Activated T-cell treated with anti-CD3 and anti-CD28 coated beads, Interleukin-2, amount 50 U/mL, for 72 hours (primary cell): ENCODE data around the gene PHACTR3. TPM values are rescaled to one million over a fixed set of nuclear protein-coding genes. Genes with fewer than 3 reads are reported as not detected.

ENCODE experiments used
- ATAC-seq, 2 donors: fragments of 150-1000 bp; cut with Tn5 transposase; replicated peaks in 1 of 2; 2 replicates each; pipeline ENCODE4 v1.10.0; 2021; ENCODE audit warnings: moderate library complexity in 2 of 2, mild to moderate bottlenecking in 1 of 2
- DNase-seq, 2 donors: peaks; one replicate each; pipeline ENCODE4 v3.0.0; 2021 to 2022; ENCODE audit warnings: mixed read lengths in 1 of 2
- H3K27ac Mint-ChIP-seq: one replicate; pipeline ENCODE4 v1.8.0; 2022; ENCODE audit warnings: mild to moderate bottlenecking, moderate library complexity, mixed read lengths
- H3K27me3 Mint-ChIP-seq: one replicate; pipeline ENCODE4 v1.8.0; 2022; ENCODE audit warnings: low read depth, mixed read lengths
- H3K36me3 Mint-ChIP-seq, 2 donors: one replicate each; pipeline ENCODE4 v1.8.0; 2022; ENCODE audit warnings: mixed read lengths in 2 of 2, mild to moderate bottlenecking in 1 of 2; ENCODE audit not compliant: insufficient read depth in 2 of 2
- H3K4me1 Mint-ChIP-seq: one replicate; pipeline ENCODE4 v1.8.0; 2022; ENCODE audit warnings: low read depth, mixed read lengths
- H3K4me3 Mint-ChIP-seq, 2 donors: one replicate each; pipeline ENCODE4 v1.8.0; 2022; ENCODE audit warnings: mild to moderate bottlenecking in 2 of 2, mixed read lengths in 2 of 2, moderate library complexity in 2 of 2
- H3K9me3 Mint-ChIP-seq, 2 donors: one replicate each; pipeline ENCODE4 v1.8.0; 2022; ENCODE audit warnings: mixed read lengths in 2 of 2
- total RNA-seq, 2 donors: library from RNA; stranded (reverse); gene quantifications; one replicate each; pipeline ENCODE4 v1.2.3, GENCODE V29; 2022

PHACTR3 gene
- total RNA-seq, 2 donors from 2014 or later: not detected

DNA sequence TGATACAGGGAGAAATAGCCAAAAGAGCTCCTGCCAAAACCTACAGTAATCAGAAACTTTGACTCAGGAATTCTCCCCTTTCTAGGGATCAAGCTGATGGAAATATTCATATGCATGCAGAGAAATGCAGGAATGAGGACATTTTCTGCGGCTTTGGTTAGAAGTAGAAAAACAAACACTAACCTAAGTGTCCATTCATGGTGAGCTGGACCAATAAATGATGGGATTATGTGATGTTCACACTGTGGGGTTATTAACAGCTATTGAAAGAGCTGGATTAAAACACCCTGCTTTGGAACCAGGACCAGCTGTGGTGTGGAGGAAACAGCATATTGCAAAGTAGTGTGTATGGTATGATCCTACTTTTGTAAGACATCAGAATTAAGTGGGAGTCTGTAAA, 186.0 kb downstream of the PHACTR3 start:
- Mint-ChIP-seq H3K4me1 (no peaks in the 10 kb centered on the region), H3K27me3 (peaks cover 18% of the 10 kb centered on the region), H3K27ac (no peak overlapping the region), H3K4me3 (no peak overlapping the region), H3K9me3 (peaks cover 0 to 3% of the 10 kb centered on the region in 2 donors), H3K36me3 (no peaks in the 10 kb centered on the region)
- DNase-seq: no peak
- no peak for ATAC-seq

DNA sequence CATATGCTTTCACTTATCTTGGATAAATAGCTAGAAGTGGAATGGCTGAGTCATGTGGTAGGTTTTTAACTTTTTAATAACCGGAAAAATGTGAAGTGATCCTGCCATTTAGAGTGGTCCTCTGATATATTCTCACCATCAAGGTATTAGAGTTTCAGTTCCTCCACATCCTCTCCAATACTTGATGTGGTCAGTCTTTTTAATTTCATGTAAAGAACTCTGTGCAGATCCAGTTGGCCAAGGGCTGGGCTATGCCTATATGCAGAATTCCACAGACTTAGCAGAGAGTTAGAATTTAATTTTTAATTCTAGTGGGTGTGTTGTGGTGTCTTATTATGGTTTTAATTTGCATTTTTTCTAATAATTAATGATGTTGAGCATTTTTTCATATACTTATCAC, 188.0 kb downstream of the PHACTR3 start:
- Mint-ChIP-seq H3K27ac (no peak overlapping the region), H3K36me3 (peaks cover 0 to 5% of the 10 kb centered on the region in 2 donors), H3K9me3 (peaks cover 4 to 6% of the 10 kb centered on the region in 2 donors), H3K27me3 (peaks cover 10% of the 10 kb centered on the region), H3K4me1 (no peaks in the 10 kb centered on the region), H3K4me3 (no peak overlapping the region)
- DNase-seq (no peak), ATAC-seq (no peak)

DNA sequence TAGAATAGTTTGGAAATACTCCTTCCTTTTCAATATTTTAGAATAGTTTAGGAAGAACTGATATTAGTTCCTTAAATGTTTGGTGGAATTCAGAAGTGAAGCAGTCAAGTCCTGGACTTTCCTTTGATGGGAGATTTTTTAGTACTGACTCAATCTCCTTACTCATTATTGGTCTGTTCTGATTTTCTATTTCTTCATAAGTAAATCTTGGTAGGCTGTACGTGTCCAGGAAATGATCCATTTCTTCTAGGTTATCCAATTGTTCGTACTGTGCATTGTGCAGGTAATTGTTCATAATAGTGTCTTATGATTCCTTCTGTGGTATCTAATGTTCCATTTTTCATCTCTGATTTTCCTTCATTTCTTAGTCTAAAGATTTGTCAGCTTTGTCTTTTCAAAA, 190.2 kb downstream of the PHACTR3 start:
- Mint-ChIP-seq H3K36me3 (peaks cover 0 to 5% of the 10 kb centered on the region in 2 donors), H3K4me3 (no peak overlapping the region), H3K4me1 (no peaks in the 10 kb centered on the region), H3K9me3 (peaks cover 4 to 6% of the 10 kb centered on the region in 2 donors), H3K27ac (no peak overlapping the region), H3K27me3 (peaks cover 11% of the 10 kb centered on the region)
- DNase-seq (no peak), ATAC-seq (no peak)

DNA sequence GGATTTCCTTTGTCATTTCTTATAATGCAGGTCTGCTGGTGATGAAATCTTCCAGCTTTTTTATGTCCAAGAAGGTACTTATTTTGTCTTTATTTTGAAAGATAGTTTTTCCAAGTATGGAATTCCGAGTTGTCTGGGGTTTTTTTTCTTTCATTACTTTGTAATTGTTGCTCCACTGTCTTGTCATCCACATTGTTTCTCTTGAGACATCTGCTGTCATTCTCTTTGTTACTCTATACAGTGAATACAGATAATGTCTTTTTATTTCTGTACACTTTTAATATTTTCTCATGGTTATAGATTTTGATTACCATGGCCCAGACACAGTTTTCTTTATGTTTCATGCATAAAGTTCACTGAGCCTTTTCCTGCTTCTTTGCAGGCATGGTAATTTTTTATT, 196.0 kb downstream of the PHACTR3 start:
- no peak for DNase-seq
- H3K4me1 Mint-ChIP-seq: no peaks in the 10 kb centered on the region
- peaks cover 8 to 13% of the 10 kb centered on the region in 2 donors for H3K9me3 Mint-ChIP-seq
- no peak overlapping the region for H3K4me3 Mint-ChIP-seq
- H3K36me3 Mint-ChIP-seq: peaks cover 6% of the 10 kb centered on the region in 2 donors
- no peak for ATAC-seq
- H3K27ac Mint-ChIP-seq: no peak overlapping the region
- peaks cover 23% of the 10 kb centered on the region for H3K27me3 Mint-ChIP-seq

DNA sequence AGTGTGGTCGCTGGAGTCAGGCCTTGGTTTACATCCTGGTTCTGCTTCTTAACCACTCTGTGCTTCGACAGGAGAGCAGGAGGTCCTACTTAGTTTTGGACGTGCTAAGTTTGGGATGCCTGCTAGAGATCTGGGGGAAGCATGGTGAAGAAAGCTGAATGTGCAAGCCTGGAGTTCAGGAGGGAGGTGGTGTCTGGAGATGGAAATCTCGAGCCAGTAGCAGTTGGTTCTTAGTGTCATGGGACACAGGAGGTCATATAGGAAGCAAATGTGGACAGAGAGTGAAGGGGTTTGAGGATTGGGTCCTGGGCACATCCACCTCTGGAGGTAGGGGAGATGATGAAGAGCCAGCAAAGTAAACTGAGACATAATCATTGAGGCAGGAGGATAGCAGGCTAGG, 197.7 kb downstream of the PHACTR3 start:
- H3K27me3 Mint-ChIP-seq: peaks cover 23% of the 10 kb centered on the region
- DNase-seq (no peak), ATAC-seq (no peak)
- H3K4me1 Mint-ChIP-seq: no peaks in the 10 kb centered on the region
- H3K9me3 Mint-ChIP-seq: peaks cover 4 to 10% of the 10 kb centered on the region in 2 donors
- H3K36me3 Mint-ChIP-seq: peaks cover 4 to 6% of the 10 kb centered on the region in 2 donors
- no peak overlapping the region for H3K27ac Mint-ChIP-seq
- H3K4me3 Mint-ChIP-seq: no peak overlapping the region

DNA sequence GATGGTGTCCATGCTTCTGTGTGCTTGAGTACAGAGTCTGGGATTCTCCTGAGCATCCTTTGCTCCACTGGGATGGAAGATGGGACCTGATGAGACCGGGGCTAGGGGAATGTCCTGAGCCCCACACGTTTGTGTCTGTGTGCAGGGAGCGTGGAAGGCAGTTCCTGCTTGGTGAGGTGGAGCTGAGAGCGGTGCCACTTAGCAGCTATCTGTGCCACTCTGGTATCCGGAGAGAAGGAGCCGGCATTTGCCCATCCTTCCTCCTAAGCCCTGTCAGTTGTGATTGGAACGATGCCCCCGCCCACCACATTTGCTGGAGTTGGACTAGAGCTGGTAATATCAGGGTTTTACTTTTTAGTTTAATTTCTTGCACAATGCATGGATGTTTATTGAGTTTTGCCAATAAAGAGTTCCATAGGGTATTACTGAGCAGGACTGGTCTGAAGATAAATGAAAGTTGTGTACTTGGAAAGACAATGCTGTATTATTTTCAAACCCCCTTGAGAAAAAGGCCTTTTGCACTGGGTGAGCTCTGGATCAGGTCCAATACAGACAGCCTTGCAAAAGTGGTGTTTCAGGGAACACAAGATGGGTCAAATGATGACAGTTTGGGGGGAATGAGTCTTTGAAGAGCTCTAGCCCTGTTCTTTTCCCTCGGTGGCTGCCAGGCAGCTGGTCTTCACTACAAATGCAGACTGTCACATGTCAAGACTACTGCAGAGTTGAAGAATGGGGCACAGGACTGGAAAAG, 198.3 kb downstream of the PHACTR3 start:
- no peak overlapping the region for H3K27ac Mint-ChIP-seq
- peaks cover 1 to 6% of the 10 kb centered on the region in 2 donors for H3K36me3 Mint-ChIP-seq
- H3K27me3 Mint-ChIP-seq: peaks cover 23% of the 10 kb centered on the region
- no peak overlapping the region for H3K4me3 Mint-ChIP-seq
- DNase-seq: no peak
- no peaks in the 10 kb centered on the region for H3K4me1 Mint-ChIP-seq
- peaks cover 4 to 10% of the 10 kb centered on the region in 2 donors for H3K9me3 Mint-ChIP-seq
- ATAC-seq: no peak

DNA sequence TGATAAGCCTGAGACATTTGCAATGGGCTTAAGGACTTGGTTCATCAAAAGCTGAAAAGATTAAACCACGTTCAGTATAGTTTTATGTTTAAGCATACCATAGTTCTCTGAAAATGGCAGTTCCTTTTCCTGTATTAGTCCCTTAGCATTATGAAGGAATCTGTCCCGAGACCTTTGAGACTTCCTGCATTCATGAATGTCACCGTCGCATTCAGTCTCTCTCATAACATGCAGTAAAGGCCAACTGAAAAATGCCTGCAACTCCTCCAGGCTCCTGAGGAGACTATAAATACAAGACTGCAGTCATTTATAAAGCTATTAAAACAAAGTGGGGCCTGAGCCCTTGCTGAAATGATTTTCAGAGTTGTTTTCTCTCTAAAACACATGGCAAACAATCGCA, 200.0 kb downstream of the PHACTR3 start:
- H3K9me3 Mint-ChIP-seq: peaks cover 4 to 10% of the 10 kb centered on the region in 2 donors
- H3K36me3 Mint-ChIP-seq: peaks cover 1 to 6% of the 10 kb centered on the region in 2 donors
- DNase-seq (no peak), ATAC-seq (no peak)
- no peaks in the 10 kb centered on the region for H3K4me1 Mint-ChIP-seq
- H3K27ac Mint-ChIP-seq: no peak overlapping the region
- no peak overlapping the region for H3K4me3 Mint-ChIP-seq
- peaks cover 23% of the 10 kb centered on the region for H3K27me3 Mint-ChIP-seq

DNA sequence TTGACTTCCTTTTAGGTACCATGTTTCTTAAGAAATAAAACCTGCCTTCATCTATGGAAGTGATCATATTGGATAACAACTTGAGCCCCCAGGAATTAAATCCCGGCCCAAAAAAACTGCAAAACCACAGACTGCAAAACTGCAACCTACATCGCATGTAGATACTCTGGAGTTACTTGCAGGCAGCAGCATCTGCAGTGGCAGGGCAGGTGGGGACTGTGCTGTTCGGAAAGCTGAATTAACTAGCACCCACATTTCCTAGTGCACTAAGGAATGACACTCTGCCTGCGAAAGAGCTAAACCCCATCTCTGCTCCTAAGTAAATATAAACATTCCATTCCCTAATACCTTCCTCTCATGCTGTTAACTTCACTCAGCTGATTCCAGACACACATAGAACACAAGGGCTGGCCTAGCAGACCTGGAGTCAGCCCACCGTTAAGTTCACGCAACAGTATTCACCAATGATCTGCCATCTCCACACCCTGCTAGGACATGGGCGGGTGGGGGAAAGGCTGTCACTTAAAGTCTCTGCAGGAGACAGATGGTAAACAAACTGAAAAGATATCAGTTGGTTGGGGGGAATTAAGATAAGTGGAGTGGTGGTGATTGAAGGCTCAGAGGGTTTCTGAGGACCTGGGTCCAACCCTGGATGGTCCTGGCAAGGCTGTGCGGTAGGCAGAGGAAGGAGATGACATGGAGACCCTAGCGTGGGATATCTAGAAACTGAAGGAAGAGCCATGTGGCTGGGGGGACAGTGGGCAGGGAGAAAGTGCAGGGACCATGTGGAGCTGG, 200.7 kb downstream of the PHACTR3 start:
- Mint-ChIP-seq H3K27me3 (peaks cover 17% of the 10 kb centered on the region), H3K4me1 (no peaks in the 10 kb centered on the region), H3K27ac (no peak overlapping the region), H3K9me3 (peaks cover 4 to 7% of the 10 kb centered on the region in 2 donors), H3K36me3 (peaks cover 0 to 4% of the 10 kb centered on the region in 2 donors), H3K4me3 (no peak overlapping the region)
- no peak for DNase-seq
- ATAC-seq: no peak

DNA sequence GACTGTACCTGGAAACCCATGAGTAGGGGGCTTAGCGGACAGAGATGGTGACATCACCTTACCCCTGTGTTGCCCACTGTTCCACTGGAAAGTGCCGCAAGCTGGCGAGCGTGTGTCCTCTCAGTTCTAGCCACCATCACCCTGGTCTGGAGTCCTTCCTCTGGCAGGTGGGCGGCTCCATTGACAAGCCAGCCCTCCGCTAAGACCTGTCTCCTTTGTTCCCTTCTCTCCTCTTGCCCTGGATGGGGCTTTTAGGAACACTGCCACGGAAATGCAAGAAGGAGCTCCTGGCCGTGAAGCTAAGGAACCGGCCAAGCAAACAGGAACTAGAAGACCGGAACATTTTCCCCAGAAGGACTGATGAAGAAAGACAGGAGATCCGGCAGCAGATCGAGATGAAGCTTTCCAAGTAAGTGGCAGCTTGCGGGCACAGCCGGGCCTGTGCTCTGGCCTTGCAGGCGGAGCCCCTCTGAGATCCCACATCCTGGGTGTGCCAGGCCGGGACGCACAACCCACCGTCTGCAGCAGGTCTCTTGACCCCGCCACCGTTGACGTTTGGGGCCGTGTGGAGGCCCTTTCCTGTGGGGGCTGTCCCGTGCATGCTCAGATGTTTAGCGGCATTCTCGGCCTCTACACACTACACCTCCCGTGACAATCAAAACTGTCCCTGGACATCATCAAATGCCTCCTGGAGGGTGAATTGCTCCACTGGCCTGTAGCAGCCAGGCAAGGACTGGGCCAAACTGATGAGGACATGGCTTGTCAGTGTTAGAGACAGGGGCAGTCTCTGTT, 201.6 kb downstream of the PHACTR3 start:
- H3K9me3 Mint-ChIP-seq: peaks cover 2 to 4% of the 10 kb centered on the region in 2 donors
- H3K4me3 Mint-ChIP-seq: no peak overlapping the region
- no peaks in the 10 kb centered on the region for H3K4me1 Mint-ChIP-seq
- peaks cover 9% of the 10 kb centered on the region for H3K27me3 Mint-ChIP-seq
- ATAC-seq: no peak
- no peak overlapping the region for H3K27ac Mint-ChIP-seq
- DNase-seq: no peak
- no peaks in the 10 kb centered on the region for H3K36me3 Mint-ChIP-seq

DNA sequence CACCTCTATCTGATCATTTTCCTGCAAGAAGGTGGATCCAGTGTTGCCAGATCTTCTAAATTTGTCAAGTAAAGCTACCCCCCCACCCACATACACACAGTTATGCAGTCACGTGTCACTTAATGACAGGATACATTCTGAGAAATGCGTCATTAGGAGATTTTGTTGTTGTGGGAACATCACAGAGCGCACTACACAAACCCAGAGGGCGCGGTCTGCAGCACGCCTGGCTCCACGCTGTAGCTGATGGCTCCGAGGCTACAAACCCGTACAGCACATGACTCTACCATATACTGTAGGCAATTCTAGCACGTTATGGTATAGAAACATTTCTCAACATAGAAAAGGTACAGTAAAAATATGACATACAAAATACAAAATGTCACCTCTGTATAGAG, 202.2 kb downstream of the PHACTR3 start:
- Mint-ChIP-seq H3K9me3 (peaks cover 2 to 4% of the 10 kb centered on the region in 2 donors), H3K4me1 (no peaks in the 10 kb centered on the region), H3K4me3 (no peak overlapping the region), H3K36me3 (no peaks in the 10 kb centered on the region), H3K27ac (no peak overlapping the region), H3K27me3 (peaks cover 9% of the 10 kb centered on the region)
- no peak for ATAC-seq
- no peak for DNase-seq

DNA sequence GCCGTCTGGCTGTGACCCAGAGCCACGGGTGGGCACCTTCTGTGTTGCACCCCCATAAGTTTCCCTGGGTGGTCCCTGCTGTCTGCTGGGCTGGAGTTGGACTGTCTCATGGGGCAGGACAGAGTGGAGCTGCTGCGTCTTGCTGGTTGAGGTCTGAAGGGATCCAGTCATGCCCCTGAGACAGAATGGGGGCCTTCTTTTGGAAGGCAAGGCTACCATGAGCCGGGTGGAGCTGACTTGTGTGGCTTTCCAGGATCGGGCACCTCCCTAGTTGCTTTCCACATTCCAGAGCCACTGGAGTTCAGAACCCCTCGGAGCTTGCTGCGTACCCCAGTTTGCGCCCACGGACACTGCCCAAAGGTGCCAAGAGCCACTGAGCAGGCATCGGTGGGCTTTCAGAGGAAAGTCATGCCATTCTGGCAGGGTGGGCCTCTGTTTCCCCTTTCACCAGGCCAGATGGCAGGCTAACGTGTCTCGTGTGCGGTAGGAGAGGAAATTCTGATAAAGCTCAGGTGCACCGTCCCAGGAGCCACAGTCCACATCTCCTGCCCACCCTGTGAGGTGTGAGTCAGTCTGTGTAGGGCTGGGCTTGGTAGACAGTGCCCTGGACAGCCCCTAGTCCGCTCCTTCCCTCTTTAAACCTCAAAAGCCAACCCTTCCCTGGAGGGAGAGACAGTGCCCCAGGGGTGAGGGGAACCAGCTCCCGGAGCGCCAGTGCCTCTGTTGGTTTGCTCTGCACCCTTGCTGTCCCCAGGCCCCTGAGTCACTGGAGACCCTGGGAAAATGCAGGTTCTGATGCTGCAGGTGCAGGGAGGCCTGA, 203.8 kb downstream of the PHACTR3 start:
- no peaks in the 10 kb centered on the region for H3K9me3 Mint-ChIP-seq
- H3K4me1 Mint-ChIP-seq: no peaks in the 10 kb centered on the region
- H3K27me3 Mint-ChIP-seq: no peaks in the 10 kb centered on the region
- no peaks in the 10 kb centered on the region for H3K36me3 Mint-ChIP-seq
- ATAC-seq (no peak), DNase-seq (no peak)
- no peak overlapping the region for H3K27ac Mint-ChIP-seq
- H3K4me3 Mint-ChIP-seq: no peak overlapping the region

DNA sequence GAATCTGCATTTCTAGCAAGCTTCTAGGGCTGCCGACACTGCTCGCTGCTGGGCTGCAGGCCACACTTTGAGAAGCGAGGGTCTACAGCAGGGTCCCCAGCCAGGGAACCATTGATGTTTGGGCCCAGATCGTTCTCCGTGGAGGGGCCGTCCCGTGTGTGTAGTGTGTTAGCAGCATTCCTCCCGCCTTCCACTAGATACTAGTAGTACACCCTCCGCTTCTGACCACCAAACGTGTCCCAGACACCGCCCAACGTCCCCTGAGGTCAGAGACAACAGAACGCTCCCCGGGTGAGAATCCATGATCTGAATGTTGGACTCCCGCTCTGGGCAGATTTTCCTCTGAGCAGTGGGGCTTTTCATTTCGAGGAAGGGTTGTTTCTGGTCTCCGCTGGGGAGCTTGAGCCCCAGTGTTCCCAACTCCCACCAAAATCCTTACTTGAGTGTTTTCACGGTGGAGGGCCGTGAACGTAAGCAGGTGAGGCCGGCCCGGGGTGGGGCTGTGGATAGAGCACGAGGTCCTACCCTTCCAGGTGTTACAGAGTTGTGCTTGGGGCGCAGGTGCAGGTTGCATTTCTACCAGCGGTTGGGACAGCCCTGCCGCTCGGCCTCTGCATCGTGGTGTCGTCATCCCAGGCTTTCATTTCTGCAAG, 204.5 kb downstream of the PHACTR3 start:
- Mint-ChIP-seq H3K27ac (no peak overlapping the region), H3K4me3 (no peak overlapping the region), H3K4me1 (no peaks in the 10 kb centered on the region), H3K27me3 (no peaks in the 10 kb centered on the region), H3K9me3 (no peaks in the 10 kb centered on the region), H3K36me3 (no peaks in the 10 kb centered on the region)
- no peak for DNase-seq
- ATAC-seq: no peak
